Measurements from ENCODE around the gene SMOC2.

DNA sequence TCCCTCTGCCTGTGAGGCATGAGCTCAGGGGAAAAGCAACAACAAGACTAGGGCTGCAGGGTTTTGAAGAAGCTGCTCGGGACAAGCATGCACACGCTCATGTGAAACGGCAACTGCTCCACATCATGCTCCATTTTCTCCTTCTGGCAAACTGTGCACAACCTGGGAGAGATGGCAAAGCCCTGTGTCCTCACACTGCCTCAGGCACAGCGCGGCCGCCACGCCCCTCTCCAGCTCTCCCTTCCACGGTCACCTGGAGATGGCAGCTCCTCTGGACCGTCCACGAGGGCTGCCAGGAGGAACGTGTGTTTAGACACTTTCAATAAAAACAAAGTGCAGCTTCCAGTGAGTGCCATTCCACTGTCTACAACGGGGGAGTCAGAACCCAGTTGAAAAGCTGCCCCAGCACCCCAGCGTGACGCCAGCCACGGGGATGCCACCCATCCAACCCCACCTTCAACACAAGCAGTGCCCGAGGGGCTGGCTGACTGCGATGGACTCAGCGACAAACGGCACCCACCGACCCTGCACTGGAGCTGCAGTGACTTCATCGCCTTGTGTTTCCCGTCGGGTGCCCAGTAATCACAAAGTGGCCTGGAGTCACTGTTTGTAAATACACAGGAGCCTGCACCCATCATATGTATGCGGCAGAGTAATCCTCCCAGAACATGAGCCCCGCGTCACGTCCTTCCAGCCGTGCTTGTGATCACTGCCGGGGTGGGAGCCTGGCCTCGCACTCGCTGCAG is 16.1 kb downstream of the SMOC2 start:
- TF ChIP-seq, protein P1, sequence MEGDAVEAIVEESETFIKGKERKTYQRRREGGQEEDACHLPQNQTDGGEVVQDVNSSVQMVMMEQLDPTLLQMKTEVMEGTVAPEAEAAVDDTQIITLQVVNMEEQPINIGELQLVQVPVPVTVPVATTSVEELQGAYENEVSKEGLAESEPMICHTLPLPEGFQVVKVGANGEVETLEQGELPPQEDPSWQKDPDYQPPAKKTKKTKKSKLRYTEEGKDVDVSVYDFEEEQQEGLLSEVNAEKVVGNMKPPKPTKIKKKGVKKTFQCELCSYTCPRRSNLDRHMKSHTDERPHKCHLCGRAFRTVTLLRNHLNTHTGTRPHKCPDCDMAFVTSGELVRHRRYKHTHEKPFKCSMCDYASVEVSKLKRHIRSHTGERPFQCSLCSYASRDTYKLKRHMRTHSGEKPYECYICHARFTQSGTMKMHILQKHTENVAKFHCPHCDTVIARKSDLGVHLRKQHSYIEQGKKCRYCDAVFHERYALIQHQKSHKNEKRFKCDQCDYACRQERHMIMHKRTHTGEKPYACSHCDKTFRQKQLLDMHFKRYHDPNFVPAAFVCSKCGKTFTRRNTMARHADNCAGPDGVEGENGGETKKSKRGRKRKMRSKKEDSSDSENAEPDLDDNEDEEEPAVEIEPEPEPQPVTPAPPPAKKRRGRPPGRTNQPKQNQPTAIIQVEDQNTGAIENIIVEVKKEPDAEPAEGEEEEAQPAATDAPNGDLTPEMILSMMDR (IDR thresholded peaks at IDR 0.05): no peak
- TF ChIP-seq POLR2A (IDR thresholded peaks at IDR 0.05): no peak
